T follicular helper cell (primary cell): ENCODE data around the gene MED31.
"Not testable (repeated sequence)": the region's sequence is repeated elsewhere in the genome, so short reads cannot be mapped to it uniquely, and the experiment has no call there.

Experiments
- DNase-seq: peaks from one replicate; pipeline ENCODE4 v3.0.0-alpha.2; 2020; ENCODE audit warnings: low read depth

Gene MED31

DNA sequence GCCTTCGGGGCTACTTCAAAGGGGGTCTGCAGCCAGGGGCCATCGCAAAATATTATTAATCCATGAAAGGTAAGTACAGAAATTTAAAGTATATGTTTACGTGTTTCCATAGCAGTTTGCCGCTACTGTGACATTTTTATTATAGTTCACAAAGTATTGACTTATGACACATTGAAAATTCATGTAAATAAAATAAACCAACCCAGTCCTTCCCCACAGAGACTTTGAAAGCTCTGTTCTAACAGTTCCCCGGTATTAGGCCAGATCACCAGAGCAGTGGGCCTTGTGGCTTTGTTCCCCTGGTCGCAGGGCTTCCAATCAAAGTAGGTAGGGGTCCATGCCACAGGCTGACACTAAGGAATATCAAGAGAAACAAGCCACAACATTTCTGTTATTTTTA lies 24.8 kb downstream of the MED31 start:
- no peak for DNase-seq

DNA sequence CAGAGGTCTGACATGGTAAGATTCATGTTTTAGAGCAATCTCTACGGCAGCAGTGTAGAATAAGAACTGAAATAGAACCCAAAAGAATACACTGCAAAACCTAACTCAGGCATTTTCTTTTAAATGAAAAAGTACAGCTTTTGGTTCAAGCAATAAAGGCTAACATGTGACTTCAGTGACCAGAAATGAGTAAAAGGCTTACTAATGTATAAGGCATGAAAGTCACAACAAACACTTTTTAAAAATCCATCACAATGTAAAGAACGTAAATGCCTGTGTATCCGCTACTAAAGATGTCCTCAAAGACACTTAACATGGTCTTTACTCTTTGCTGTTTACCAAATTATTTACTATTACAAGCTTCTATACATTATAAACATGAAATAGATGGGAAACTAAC lies 27.5 kb downstream of the MED31 start:
- no peak for DNase-seq

DNA sequence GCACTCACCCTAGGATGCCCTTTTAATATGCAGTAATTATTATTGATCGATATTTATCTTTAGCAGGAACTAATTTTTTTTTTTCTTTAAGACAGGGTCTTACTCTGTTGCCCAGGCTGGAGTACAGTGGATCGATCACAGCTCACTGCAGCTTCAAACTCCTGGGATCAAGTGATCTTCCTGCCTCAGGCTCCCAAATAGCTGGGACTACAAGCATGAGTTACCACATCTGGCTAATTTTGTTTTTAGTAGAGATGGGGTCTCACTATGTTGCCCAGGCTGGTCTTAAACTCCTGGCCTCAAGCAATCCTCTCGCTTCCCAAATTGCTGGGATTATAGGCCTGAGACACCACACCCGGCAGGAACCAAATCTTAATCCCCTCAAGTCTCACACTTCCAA lies 40.2 kb downstream of the MED31 start:
- DNase-seq, result no peak

GRCh38 chr17:6610011-6610410 lies 41.4 kb downstream of the MED31 start:
- DNase-seq, result no peak

- no peak for DNase-seq
Observed at GRCh38 chr17:6608321-6608720, 43.1 kb downstream of the MED31 start.

GRCh38 chr17:6605142-6605541 lies 46.3 kb downstream of the MED31 start:
- DNase-seq, result no peak

DNA sequence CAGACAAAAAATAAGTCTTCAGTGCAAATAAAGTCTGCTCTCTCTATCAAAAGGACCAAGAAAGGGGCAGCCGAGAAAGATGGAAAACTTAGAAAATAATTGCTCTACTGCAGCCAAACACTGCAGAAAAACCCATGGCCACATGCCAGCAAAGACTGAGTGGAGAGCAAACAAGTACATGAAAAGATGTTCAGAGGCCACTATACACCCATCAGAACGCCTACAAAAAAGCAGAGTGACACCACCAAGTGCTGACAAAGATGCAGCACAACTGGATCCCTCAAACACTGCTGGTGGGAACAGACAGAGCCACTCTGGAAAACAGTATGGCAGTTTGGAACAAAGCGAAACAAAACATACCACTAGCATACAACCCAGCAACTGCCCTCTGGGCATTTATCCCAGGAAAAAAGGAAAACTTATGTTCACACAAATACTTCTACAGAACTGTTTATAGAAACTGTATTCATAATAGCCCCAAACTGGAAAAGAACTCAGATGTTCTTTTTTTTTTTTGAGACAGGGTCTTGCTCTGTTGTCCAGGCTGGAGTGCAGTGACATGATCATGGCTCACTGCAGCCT lies 47.6 kb downstream of the MED31 start:
- DNase-seq, result no peak

GRCh38 chr17:6602141-6602540 lies 49.3 kb downstream of the MED31 start:
- DNase-seq, result no peak

DNA sequence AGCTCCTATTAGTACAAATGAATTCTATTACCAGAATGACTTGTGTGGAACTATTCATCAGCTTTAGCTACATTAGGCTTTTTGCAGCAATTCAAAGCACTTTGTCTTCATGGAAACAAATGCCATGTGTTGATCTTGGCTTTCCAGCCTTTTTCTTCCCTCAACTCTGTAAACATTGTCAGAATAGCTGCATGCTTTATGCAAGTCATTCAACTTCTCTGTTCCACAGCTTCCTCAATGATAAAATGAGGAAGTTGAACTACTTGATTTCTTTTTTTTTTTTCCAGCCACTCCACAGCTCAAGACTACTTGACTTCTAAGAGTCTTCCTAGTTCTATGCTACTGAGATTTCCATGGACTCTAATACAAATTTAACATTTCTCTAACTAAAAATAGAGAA lies 52.0 kb downstream of the MED31 start:
- DNase-seq, result no peak

DNA sequence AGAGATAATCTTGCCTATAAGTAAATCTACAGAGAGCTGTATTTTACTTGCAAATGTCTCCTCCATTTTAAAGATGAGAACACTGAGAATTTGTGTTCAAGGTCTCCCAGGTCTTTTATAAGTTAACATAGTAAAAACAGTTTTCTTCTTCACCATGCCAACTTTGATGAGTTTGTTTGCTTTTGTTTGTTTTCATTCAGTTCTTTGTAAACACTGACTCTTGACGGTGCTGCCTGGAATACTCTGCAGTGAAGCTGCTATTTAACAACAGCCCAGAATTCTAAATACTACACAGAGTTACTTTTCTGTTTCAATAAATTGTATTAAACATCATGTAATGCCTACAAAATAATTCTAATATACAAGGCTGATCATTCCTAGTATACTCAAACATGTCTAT lies 53.7 kb downstream of the MED31 start:
- no peak for DNase-seq

DNA sequence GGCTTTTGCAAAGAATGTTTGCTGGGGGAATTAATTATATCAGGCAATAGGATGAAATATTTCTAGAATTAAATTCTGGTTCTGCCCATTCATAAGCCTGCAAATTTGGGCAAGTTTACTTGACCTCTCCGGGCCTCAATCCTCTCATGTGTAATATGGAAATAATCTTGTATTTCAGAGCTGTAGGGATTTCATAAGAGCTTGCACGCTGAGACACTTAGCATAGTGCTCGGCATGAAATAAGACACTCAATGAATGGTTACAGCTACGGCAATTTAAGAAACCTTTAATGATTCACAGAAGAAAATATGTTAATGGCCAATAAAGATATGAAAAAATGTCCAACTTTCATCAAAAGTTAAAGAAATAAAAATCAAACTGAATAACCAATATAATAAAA lies 54.5 kb downstream of the MED31 start:
- DNase-seq, result no peak

- no peak for DNase-seq
Observed at GRCh38 chr17:6596511-6596910, 54.9 kb downstream of the MED31 start.

GRCh38 chr17:6596081-6596480 lies 55.3 kb downstream of the MED31 start:
- no peak for DNase-seq

- DNase-seq, result not testable (repeated sequence)
Observed at GRCh38 chr17:6593371-6593770, 58.0 kb downstream of the MED31 start.
